HepG2 (cell line): Measurements from ENCODE around the gene VAV2.

Source experiments
- CEBPG ChIP-seq: IDR thresholded peaks from 2 replicates; pipeline ENCODE4 v1.6.1; 2016
- E2F1 ChIP-seq: sonication (generic); formaldehyde crosslinking; IDR thresholded peaks from 2 replicates; pipeline ENCODE4 v1.5.0; 2020; ENCODE audit warnings: missing genetic modification reagents
- ONECUT2 ChIP-seq: sonication (generic); formaldehyde crosslinking; IDR thresholded peaks from 2 replicates; pipeline ENCODE4 v1.4.0; 2020; ENCODE audit warnings: missing genetic modification reagents
- REST ChIP-seq, 2 experiments: IDR thresholded peaks; 2 replicates each; pipeline ENCODE4 v1.6.1; 2011 to 2012; ENCODE audit warnings: low read length in 2 of 2, borderline replicate concordance in 1 of 2, low read depth in 1 of 2, mild to moderate bottlenecking in 1 of 2, moderate library complexity in 1 of 2
- SNAI1 ChIP-seq: sonication (generic); formaldehyde crosslinking; IDR thresholded peaks from 2 replicates; pipeline ENCODE4 v1.5.0; 2020; ENCODE audit warnings: mild to moderate bottlenecking, missing genetic modification reagents, borderline replicate concordance
- TCF7L2 ChIP-seq: IDR thresholded peaks from 2 replicates; pipeline ENCODE4 v1.6.1; 2011; ENCODE audit warnings: mild to moderate bottlenecking, low read depth, low read length, moderate library complexity
- TIGD3 ChIP-seq: sonication (generic); formaldehyde crosslinking; IDR thresholded peaks from 2 replicates; pipeline ENCODE4 v1.5.1; 2020; ENCODE audit warnings: mild to moderate bottlenecking, missing genetic modification reagents, borderline replicate concordance

GRCh38 chr9:133775951-133776905 lies 215.9 kb downstream of the VAV2 start:
- TF ChIP-seq CEBPG (CRISPR knock-in tag): no peak
- TF ChIP-seq SNAI1: no peak
- no peak for TF ChIP-seq TIGD3 (CRISPR knock-in tag)
- TF ChIP-seq TCF7L2: no peak
- TF ChIP-seq E2F1 (CRISPR knock-in tag): no peak
- no peak for TF ChIP-seq ONECUT2 (CRISPR knock-in tag)
- no peak for TF ChIP-seq REST (IDR thresholded peaks at IDR 0.05; ENCODE audit: borderline replicate concordance in 1 of 2, low read depth in 1 of 2, low read length in 2 of 2)
